Bronchial epithelial cell (primary cell): ENCODE data around the gene CTNNBIP1. TPM values are rescaled to one million over a fixed set of nuclear protein-coding genes. Genes with fewer than 3 reads are reported as not detected.

Experiments used
- DNase-seq: peaks from one replicate; pipeline ENCODE4 v3.0.0-alpha.2; 2010; ENCODE audit warnings: low read depth
- FAIRE-seq: peaks from 2 replicates; lab custom pipeline; 2011; peaks lifted over from hg19 to GRCh38; lab: Jason Lieb, UNC
- H3K27me3 ChIP-seq: 2 replicates; pipeline ENCODE4 v1.5.1; 2011; ENCODE audit warnings: low read length; ENCODE audit not compliant: control insufficient read depth, insufficient read depth
- H3K36me3 ChIP-seq: 2 replicates; pipeline ENCODE4 v1.5.1; 2011; ENCODE audit warnings: low read length; ENCODE audit not compliant: control insufficient read depth, insufficient read depth
- H3K4me3 ChIP-seq: 2 replicates; pipeline ENCODE4 v1.5.1; 2011; ENCODE audit warnings: mild to moderate bottlenecking, low read depth, low read length, control low read depth
- total RNA-seq: library from RNA; depleted of rRNA; stranded (reverse); fragments of >200 nt; gene quantifications from 2 replicates; pipeline ENCODE4 v1.2.1, GENCODE V29; 2014
- TF ChIP-seq, protein P1 (sequence below): IDR thresholded peaks from 2 replicates; pipeline ENCODE4 v1.5.1; 2011; ENCODE audit warnings: mild to moderate bottlenecking, moderate library complexity, low read length, control low read depth, inconsistent platforms; ENCODE audit not compliant: insufficient read depth, severe bottlenecking

Gene CTNNBIP1
- total RNA-seq, 1 donor from 2014 or later, result 107 TPM

DNA sequence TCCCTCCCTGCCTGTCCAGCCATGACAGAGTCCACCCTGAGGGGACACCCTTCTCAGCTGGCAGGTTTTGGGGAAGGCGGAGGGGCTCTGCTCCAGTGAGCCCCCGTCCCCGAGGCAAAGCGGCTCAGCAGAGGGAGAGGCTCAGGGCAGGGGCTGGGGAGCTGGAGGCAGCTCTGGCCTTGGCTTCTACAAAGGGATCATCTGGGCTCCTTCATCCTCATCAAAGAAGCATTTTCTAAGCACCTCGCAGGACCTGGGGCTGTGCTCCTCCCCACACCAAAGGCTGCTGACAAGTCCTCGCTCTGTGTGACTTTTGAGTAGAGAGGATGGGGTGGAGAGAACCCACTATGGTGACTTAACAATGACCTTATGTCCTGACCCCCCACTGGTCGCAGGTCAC lies 65.3 kb downstream of the CTNNBIP1 start:
- TF ChIP-seq, protein P1, sequence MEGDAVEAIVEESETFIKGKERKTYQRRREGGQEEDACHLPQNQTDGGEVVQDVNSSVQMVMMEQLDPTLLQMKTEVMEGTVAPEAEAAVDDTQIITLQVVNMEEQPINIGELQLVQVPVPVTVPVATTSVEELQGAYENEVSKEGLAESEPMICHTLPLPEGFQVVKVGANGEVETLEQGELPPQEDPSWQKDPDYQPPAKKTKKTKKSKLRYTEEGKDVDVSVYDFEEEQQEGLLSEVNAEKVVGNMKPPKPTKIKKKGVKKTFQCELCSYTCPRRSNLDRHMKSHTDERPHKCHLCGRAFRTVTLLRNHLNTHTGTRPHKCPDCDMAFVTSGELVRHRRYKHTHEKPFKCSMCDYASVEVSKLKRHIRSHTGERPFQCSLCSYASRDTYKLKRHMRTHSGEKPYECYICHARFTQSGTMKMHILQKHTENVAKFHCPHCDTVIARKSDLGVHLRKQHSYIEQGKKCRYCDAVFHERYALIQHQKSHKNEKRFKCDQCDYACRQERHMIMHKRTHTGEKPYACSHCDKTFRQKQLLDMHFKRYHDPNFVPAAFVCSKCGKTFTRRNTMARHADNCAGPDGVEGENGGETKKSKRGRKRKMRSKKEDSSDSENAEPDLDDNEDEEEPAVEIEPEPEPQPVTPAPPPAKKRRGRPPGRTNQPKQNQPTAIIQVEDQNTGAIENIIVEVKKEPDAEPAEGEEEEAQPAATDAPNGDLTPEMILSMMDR, result no peak
- DNase-seq (no peak), FAIRE-seq (no peak)
- H3K4me3 ChIP-seq, result no peak overlapping the region
- H3K36me3 ChIP-seq, result peaks cover 6% of the 10 kb centered on the region
- H3K27me3 ChIP-seq, result no peaks in the 10 kb centered on the region

DNA sequence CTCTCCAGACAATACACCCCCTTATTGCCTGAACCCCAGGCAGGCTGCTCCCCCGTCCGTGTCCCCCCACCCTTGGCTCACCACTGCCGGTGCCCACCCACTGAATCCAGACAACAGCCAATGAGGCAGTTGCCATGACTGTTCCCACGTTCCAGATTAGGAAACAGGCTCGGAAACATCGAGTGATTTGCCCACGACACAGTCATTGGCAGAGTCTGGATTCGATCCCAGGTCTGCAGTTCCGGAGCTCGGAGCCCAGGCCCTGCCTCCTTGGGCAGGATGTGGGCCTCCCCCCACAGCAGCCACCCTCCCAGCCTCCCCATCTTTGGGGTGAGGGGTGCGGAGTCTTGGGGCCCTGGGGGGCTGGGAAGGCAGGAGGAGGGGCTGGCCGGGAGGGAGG lies 66.0 kb downstream of the CTNNBIP1 start:
- DNase-seq (no peak), FAIRE-seq (no peak)
- Histone ChIP-seq H3K36me3 (peaks cover 2% of the 10 kb centered on the region), H3K4me3 (no peak overlapping the region), H3K27me3 (no peaks in the 10 kb centered on the region)
- TF ChIP-seq, protein P1, result no peak

DNA sequence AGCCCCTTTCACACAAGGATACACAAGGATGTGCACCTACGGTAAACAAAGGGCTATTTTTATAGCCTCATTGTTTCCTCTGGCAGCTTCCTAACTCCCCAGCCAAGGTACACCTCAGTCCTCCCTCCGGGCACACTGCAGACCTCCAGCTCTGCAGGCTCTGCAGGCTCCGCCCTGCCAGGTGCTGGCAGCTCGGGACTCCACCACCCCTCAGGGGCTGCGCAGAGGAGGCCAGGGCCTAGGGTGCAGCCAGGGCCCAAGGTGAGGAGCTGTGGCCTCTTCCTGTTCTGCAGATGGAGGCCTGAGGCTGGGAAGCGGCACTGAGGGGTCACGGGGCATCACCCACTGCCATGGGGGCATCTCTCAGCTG lies 66.5 kb downstream of the CTNNBIP1 start:
- no peak overlapping the region for H3K4me3 ChIP-seq
- peaks cover 1% of the 10 kb centered on the region for H3K36me3 ChIP-seq
- TF ChIP-seq, protein P1, result no peak
- DNase-seq, result peak; percentile 70
- no peak for FAIRE-seq
- no peaks in the 10 kb centered on the region for H3K27me3 ChIP-seq

DNA sequence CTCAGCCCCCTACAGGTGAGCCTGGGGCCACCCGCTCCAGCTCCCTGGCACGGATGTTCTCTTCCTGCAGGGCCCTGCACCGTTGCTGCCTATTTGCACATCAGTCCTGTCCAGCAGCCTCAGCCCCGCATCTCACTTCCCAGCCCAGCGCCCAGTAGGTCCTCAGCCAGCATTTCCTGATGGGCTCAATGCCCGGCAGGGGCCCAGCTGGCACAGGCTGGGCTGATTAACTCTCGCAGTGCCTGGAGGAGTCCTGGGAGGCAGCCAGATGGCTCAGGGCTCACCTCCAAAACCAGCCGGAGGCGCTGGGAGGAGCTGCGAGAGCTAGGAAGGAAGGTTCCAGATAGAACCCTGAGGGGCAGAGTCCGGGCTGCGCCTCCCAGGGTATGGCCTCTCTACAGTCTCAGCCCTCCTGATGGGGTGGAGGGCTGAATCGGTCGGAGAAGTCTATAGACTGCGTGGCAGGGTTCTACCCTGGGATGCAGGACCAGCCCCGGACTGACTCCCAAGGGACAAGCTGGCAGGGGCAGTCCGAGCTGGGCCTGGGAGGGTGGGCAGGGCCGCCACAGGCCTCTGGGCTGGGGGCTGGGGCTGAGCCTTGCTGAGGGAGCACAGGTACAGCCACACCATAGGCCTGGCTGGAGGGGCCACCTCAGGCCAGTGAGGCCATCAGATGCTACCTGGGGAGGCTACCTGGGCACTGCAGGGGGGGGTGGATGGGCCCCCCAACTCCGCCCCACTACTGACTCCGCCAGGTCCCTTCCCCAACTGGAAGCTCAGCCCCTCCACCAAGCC lies 67.1 kb downstream of the CTNNBIP1 start:
- Histone ChIP-seq H3K27me3 (no peaks in the 10 kb centered on the region), H3K36me3 (no peaks in the 10 kb centered on the region), H3K4me3 (no peak overlapping the region)
- FAIRE-seq (no peak), DNase-seq (no peak)
- TF ChIP-seq, protein P1, result no peak

DNA sequence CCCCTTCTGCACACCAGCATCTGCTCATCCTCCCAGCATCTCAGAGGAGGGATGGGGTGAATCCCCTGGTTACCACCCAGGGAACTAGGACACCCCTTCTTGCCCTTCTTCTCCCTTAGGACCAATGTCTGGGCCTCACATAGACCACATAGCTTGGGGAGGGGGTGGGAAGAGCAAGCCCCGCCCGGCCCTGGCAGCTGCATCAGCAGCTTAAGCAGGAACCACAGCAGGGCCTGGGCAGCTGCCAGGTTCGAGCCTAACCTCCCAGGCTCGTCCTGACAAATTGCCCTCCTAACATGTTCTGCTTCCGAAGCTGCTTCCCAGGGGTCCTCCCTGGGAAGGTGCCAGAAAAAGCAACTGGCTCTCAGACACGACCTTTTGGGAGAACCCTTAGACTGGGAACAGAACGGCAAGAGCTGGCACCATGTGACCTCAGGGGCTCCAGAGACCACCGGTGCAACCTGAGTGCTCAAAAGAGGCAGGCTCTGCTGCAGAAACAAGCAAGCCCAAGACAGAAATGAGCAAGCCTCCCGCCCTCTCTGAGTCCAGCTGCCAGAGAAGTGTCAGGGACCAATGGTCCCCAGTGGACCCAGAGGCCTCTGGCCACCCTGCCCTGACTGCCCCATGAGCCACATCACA lies 67.9 kb downstream of the CTNNBIP1 start:
- no peak for DNase-seq

More for the DNA sequence above, 67.9 kb downstream of the CTNNBIP1 start:
- FAIRE-seq, result peak; percentile 43
- TF ChIP-seq, protein P1, result no peak
- H3K27me3 ChIP-seq, result no peaks in the 10 kb centered on the region
- H3K36me3 ChIP-seq, result no peaks in the 10 kb centered on the region
- H3K4me3 ChIP-seq, result no peak overlapping the region
